HepG2 (cell line): Measurements from ENCODE around the gene MAST1. TPM values are rescaled to one million over a fixed set of nuclear protein-coding genes. Genes with fewer than 3 reads are reported as not detected.

ENCODE experiments used
- ATAC-seq: fragments of 200-7000 bp; cut with Tn5 transposase; 3 replicates; pipeline ENCODE4 v1.9.1; 2020; ENCODE audit warnings: mild to moderate bottlenecking, moderate library complexity
- BruUV-seq: library from RNA; stranded (reverse); fragments of 400-500 nt; replicated peaks from 2 replicates; lab custom pipeline; 2021; lab: Mats Ljungman, UMichigan
- CTCF ChIA-PET: fragments of 300-600 bp; formaldehyde crosslinking; extraction: SDS; loops from one replicate; lab custom pipeline; 2021; ENCODE audit warnings: low total read pairs, inconsistent platforms, low intra/inter-chr PET ratio; lab: Yijun Ruan, JAX
- POLR2A ChIA-PET: fragments of 350-600 bp; sonication (Branson Sonifier 250); formaldehyde crosslinking; loops from one replicate; lab custom pipeline; 2020; ENCODE audit warnings: antibody characterized with exemption, inconsistent platforms; lab: Yijun Ruan, JAX
- DNase-seq: peaks from one replicate; pipeline ENCODE4 v3.0.0-alpha.2; 2015; ENCODE audit warnings: low spot score
- FAIRE-seq: peaks from 3 replicates; lab custom pipeline; 2011; peaks lifted over from hg19 to GRCh38; lab: Jason Lieb, UNC
- H2AFZ ChIP-seq: one replicate; pipeline ENCODE4 v1.6.1; 2011; ENCODE audit warnings: low read length, inconsistent platforms
- H3K27ac ChIP-seq: fragments of 300-600 bp; 3 replicates; pipeline ENCODE4 v1.8.0; 2011; ENCODE audit warnings: mixed run types, mild to moderate bottlenecking, mixed read lengths, low read length, inconsistent platforms; ENCODE audit not compliant: insufficient read depth; ENCODE audit errors: extremely low read length
- H3K27me3 ChIP-seq, 2 experiments: fragments of 200-600 bp in 1 of 2; 2 replicates in 1 of 2; 3 replicates in 1 of 2; pipeline versions ENCODE4 v1.6.0 to v1.8.0; 2011; ENCODE audit warnings: low read length in 2 of 2, mild to moderate bottlenecking in 2 of 2, moderate library complexity in 2 of 2, inconsistent platforms in 1 of 2; ENCODE audit not compliant: insufficient read depth in 2 of 2, control insufficient read depth in 1 of 2
- H3K36me3 ChIP-seq, 2 experiments: fragments of 200-600 bp in 1 of 2; replicated peaks in 1 of 2; 2 replicates in 1 of 2; 3 replicates in 1 of 2; pipeline versions ENCODE4 v1.5.1 to v1.8.0; 2011; ENCODE audit warnings: low read length in 2 of 2, inconsistent platforms in 1 of 2; ENCODE audit not compliant: insufficient read depth in 2 of 2, control insufficient read depth in 1 of 2
- H3K4me1 ChIP-seq: 2 replicates; pipeline ENCODE4 v1.5.1; 2012; ENCODE audit warnings: low read length, inconsistent platforms; ENCODE audit not compliant: insufficient read depth
- H3K4me2 ChIP-seq: 2 replicates; pipeline ENCODE4 v1.6.0; 2011; ENCODE audit warnings: low read depth, low read length, inconsistent platforms
- H3K4me3 ChIP-seq, 3 experiments: fragments of 200-600 bp in 1 of 3; sonication (generic), shearing (Covaris generic) in 1 of 3; replicated peaks in 1 of 3; 2 replicates each; pipeline ENCODE4 v1.5.1; 2011 to 2016; ENCODE audit warnings: low read length in 3 of 3, inconsistent platforms in 2 of 3, low read depth in 2 of 3, mild to moderate bottlenecking in 2 of 3, control low read depth in 1 of 3, mixed read lengths in 1 of 3; ENCODE audit not compliant: insufficient read depth in 1 of 3
- H3K79me2 ChIP-seq: one replicate; pipeline ENCODE4 v1.6.1; 2011; ENCODE audit warnings: low read length, inconsistent platforms; ENCODE audit not compliant: insufficient read depth
- H3K9ac ChIP-seq: 2 replicates; pipeline ENCODE4 v1.6.0; 2011; ENCODE audit warnings: mild to moderate bottlenecking, low read depth, low read length, inconsistent platforms; ENCODE audit not compliant: insufficient read depth
- H3K9me3 ChIP-seq: 2 replicates; pipeline ENCODE4 v1.5.1; 2012; ENCODE audit warnings: mild to moderate bottlenecking, low read length
- H4K20me1 ChIP-seq: 2 replicates; pipeline ENCODE4 v1.6.0; 2011; ENCODE audit warnings: inconsistent platforms, mild to moderate bottlenecking, low read length, moderate library complexity; ENCODE audit not compliant: insufficient read depth
- ARNT ChIP-seq: fragments of 450-650 bp; IDR thresholded peaks from 2 replicates; pipeline ENCODE4 v1.6.1; 2017
- HDAC1 ChIP-seq: sonication (generic); formaldehyde crosslinking; IDR thresholded peaks from 2 replicates; pipeline ENCODE4 v1.5.1; 2020; ENCODE audit warnings: mild to moderate bottlenecking, missing genetic modification reagents
- KAT7 ChIP-seq: IDR thresholded peaks from 2 replicates; pipeline ENCODE4 v1.6.1; 2018; ENCODE audit warnings: borderline replicate concordance, missing compliant biosample characterization
- MAZ ChIP-seq, 2 experiments: sonication (generic) in 1 of 2; formaldehyde crosslinking in 1 of 2; IDR thresholded peaks; 2 replicates each; pipeline versions ENCODE4 v1.5.0 to v1.6.1; 2012 to 2020; ENCODE audit warnings: low read depth in 2 of 2, mild to moderate bottlenecking in 2 of 2, borderline replicate concordance in 1 of 2, improper control_type of control experiment in 1 of 2, low read length in 1 of 2, missing genetic modification reagents in 1 of 2, moderate library complexity in 1 of 2
- MLLT10 ChIP-seq: sonication (generic); formaldehyde crosslinking; IDR thresholded peaks from 2 replicates; pipeline ENCODE4 v1.4.0; 2020; ENCODE audit warnings: missing genetic modification reagents
- ZNF407 ChIP-seq: sonication (generic); formaldehyde crosslinking; IDR thresholded peaks from one replicate; pipeline ENCODE4 v1.5.1; 2020; ENCODE audit warnings: mild to moderate bottlenecking, missing genetic modification reagents; ENCODE audit errors: not compliant biosample characterization
- WGBS: methylation state at CpG from one replicate; pipeline ENCODE4 v1.1.6; 2017; ENCODE audit warnings: low lambda C conversion rate; 5-methylcytosine and 5-hydroxymethylcytosine counted together
- in situ Hi-C: cut with HindIII; loops from 2 replicates; pipeline ENCODE4 v1.10.0; 2017; ENCODE audit warnings: low pct_unique_long_range_greater_than_20kb; ENCODE audit not compliant: extremely low pct_ligation_motif_present
- intact Hi-C: fragments of 100-400 bp; cut with micrococcal nuclease; formaldehyde crosslinking; loops from one replicate; pipeline ENCODE4 v1.10.0; 2022; ENCODE audit not compliant: unreplicated experiment
- polyA plus RNA-seq, 8 experiments: library from polyadenylated mRNA; depleted of rRNA in 3 of 8; stranded (reverse) in 7 of 8; unstranded in 1 of 8; fragments of >200 nt; fragmentation: Illumina TruSeq in 4 of 8; extraction: Trizol in 4 of 8; gene quantifications; 2 replicates each; pipeline versions ENCODE4 v1.2.1 to v1.2.3, GENCODE V29; 2011 to 2016; ENCODE audit warnings: low read depth in 4 of 8, missing spikeins in 1 of 8, mixed read lengths in 1 of 8; ENCODE audit not compliant: insufficient read depth in 1 of 8
- total RNA-seq, 5 experiments: library from RNA; depleted of rRNA; stranded (reverse); fragments of >200 nt; fragmentation: Illumina TruSeq; extraction: Trizol; gene quantifications; 2 replicates each; pipeline ENCODE4 v1.2.3, GENCODE V29; 2016; ENCODE audit warnings: low read depth in 1 of 5

MAST1 gene
- total and polyA plus RNA-seq, 2 of the 13 experiments (the other 11 are each of a cell fraction or from before 2014, with no cell fraction given) = 0.73 to 4.7 TPM

GRCh38 chr19:12804051-12804450, 34.3 kb upstream of the MAST1 start:
- ChIA-PET POLR2A (no interaction called here), CTCF (no interaction called here)
- peaks cover 0 to 15% of the 10 kb centered on the region in 2 experiments; a peak in 3 of 5 replicates for H3K36me3 ChIP-seq
- no peak overlapping the region for H3K4me2 ChIP-seq
- no peak overlapping the region for H3K4me3 ChIP-seq
- H4K20me1 ChIP-seq = peaks cover 5% of the 10 kb centered on the region; the same call in 1 of the 2 replicates
- WGBS = 76% methylated on average over 26 of the region's 26 CpGs
- no peaks in the 10 kb centered on the region; a peak in 1 of 5 replicates for H3K27me3 ChIP-seq
- FAIRE-seq = no peak
- in situ Hi-C loops = loop anchor here (5.0 kb wide), 1 partner anchor 37 kb away; no protein-coding TSS in a partner anchor
- DNase-seq = no peak
- H3K4me1 ChIP-seq = peaks cover 32% of the 10 kb centered on the region
- H3K27ac ChIP-seq = no peak overlapping the region
- ATAC-seq = no peak
- no peak overlapping the region for H3K9ac ChIP-seq
- no peaks in the 10 kb centered on the region for H3K9me3 ChIP-seq
- H3K79me2 ChIP-seq = peaks cover 18% of the 10 kb centered on the region
- TF ChIP-seq HDAC1 = no peak
- no peak for TF ChIP-seq ARNT
- BruUV-seq = no TSS peak
- intact Hi-C loops = no loop called here
- H2AFZ ChIP-seq = no peak overlapping the region

- Histone ChIP-seq H3K9me3 (no peaks in the 10 kb centered on the region), H3K4me2 (peak within 1 kb of the TSS; percentile 97), H3K27me3 (no peaks in the 10 kb centered on the region; a peak in 1 of 5 replicates), H4K20me1 (no peaks in the 10 kb centered on the region), H3K36me3 (peaks cover 2 to 10% of the 10 kb centered on the region in 2 experiments; a peak in 1 of 5 replicates), H3K9ac (peak within 1 kb of the TSS; percentile 83), H3K4me3 (peak within 1 kb of the TSS; percentile 69 to 87 (median 82)), H3K27ac (peak within 1 kb of the TSS; percentile 67), H3K79me2 (peaks cover 5% of the 10 kb centered on the region), H3K4me1 (peaks cover 17% of the 10 kb centered on the region), H2AFZ (peak within 1 kb of the TSS; percentile 88)
- peak; percentile 26 for FAIRE-seq
- in situ Hi-C loops = no loop called here
- peak; percentile 93 for ATAC-seq
- peak; percentile 70 for DNase-seq
- CTCF ChIA-PET = no interaction called here
- POLR2A ChIA-PET = interaction anchor here (0.5 to 1.7 kb wide), 8 partner anchors 9 to 114 kb away, joined by 3 to 26 read pairs (median 4); partner anchors contain the start of genes GET3 and JUNB
- intact Hi-C loops = no loop called here
- BruUV-seq = no TSS peak
- WGBS = 3% methylated on average over 38 of the region's 66 CpGs
- 0 out of 2 replicates have a peak, but pooled peaks have one; percentile 48 for TF ChIP-seq KAT7 (CRISPR knock-in tag)
- peak; percentile 94 for TF ChIP-seq ZNF407
- no peak for TF ChIP-seq MAZ (IDR thresholded peaks at IDR 0.05; ENCODE audit: borderline replicate concordance, low read depth, low read length)
- peak; percentile 83 for TF ChIP-seq MAZ (CRISPR knock-in tag; IDR thresholded peaks at IDR 0.05; ENCODE audit: low read depth)
- TF ChIP-seq MLLT10 (CRISPR knock-in tag) = no peak
Observed at GRCh38 chr19:12806242-12807081, 31.9 kb upstream of the MAST1 start, which contains the start of gene RNASEH2A. Gene RNASEH2A, plus strand, starts transcription at chr19:12806584. Its CDS starts 90 bp downstream, at chr19:12806674.
